Myocyte (in vitro differentiated cells): ENCODE data around the gene MYOM3. TPM values are rescaled to one million over a fixed set of nuclear protein-coding genes. Genes with fewer than 3 reads are reported as not detected.
"Not testable (repeated sequence)": the region's sequence is repeated elsewhere in the genome, so short reads cannot be mapped to it uniquely, and the experiment has no call there.

Experiments used
- DNase-seq: peaks from one replicate; pipeline ENCODE4 v3.0.0-alpha.2; 2012; ENCODE audit warnings: low read depth
- total RNA-seq: library from RNA; depleted of rRNA; stranded (reverse); fragments of >200 nt; gene quantifications from 2 replicates; pipeline ENCODE4 v1.2.3, GENCODE V29; 2014

MYOM3 gene
- total RNA-seq, 1 donor from 2014 or later, result 161 TPM

DNA sequence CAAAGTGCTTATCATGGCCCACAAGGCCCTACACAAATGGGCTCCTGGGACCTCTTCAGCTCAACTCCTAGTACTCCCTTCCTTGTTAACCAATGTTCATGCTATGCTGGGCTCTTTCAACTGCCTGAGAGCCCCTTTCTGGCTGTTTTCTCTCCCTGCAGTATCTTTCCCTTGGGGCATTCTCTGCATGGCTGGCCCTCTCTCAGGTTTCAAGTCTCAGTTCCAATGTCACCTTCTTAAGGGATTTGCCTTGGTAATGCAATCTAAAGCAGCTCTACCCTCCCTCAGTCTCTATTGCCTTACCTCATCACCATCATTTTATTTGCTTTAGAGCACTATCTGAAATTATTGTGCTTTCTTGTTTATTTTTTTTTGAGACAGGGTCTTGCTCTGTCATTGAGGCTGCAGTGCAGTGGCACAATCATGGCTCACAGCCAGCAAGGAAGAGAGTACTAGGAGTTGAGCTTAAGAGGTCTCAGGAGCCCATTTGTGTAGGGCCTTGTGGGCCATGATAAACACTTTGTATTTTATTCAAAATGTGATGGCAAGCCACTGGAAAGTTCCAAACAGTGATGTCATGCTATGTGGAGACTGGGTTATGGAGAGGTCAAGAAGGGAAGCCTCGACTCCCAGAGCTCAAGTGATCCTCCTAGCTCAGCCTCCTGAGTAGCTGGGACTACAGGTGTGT is 68.4 kb downstream of the MYOM3 start:
- DNase-seq, result no peak

DNA sequence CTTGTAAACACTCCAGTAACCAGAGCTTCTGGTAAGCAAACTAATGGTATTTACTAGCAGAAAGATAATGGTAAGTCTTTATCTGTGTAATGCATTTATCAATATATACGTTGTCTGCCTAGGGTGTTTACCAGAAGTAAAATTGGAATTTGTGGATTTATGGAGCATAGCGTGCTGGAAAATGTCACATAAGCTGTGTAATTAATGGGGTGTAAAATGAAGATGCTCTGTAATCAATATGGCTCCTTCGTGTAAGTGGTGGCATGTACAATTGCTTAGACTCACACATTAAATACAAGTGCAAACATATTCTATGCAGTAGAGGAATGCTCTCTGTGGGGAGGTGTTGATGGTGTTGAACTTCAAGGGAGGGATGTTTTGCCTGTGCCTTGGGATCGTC is 69.6 kb downstream of the MYOM3 start:
- DNase-seq, result no peak

DNA sequence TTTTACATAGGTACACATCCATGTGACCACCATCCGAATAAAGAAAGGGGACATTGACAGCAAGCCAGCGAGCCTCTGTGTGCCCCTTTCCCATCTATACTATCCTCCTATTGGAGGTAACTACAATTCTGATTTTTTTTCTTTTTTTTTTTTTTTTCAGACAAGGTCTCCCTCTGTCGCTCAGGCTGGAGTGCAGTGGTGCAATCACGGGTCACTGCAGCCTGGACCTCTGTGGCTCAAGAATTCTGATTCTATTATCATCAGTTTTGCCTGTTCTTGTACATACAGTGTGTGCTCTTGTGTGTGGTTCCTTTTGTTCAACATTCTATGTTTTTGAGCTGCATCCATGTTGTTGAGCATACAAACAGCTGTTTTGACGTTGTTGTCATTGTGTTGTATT is 75.8 kb downstream of the MYOM3 start:
- no peak for DNase-seq

DNA sequence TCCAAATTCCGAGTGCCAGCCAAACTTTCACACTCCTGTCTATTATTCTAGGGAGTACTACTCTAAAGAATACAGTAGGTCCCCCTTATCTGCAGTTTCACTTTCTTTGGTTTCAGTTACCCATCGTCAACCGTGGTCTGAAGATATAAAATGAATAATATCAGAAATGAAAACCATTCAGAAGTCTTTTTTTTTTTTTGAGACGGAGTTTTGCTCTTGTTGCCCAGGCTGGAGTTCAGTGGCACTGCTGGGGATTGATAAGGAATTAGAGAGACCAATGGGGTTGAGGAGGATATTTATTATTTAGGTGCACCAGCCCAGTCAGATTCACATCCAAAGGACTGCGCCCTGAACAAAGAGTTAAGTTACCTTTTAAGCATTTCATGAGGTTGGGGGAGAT is 79.0 kb downstream of the MYOM3 start:
- DNase-seq, result no peak

DNA sequence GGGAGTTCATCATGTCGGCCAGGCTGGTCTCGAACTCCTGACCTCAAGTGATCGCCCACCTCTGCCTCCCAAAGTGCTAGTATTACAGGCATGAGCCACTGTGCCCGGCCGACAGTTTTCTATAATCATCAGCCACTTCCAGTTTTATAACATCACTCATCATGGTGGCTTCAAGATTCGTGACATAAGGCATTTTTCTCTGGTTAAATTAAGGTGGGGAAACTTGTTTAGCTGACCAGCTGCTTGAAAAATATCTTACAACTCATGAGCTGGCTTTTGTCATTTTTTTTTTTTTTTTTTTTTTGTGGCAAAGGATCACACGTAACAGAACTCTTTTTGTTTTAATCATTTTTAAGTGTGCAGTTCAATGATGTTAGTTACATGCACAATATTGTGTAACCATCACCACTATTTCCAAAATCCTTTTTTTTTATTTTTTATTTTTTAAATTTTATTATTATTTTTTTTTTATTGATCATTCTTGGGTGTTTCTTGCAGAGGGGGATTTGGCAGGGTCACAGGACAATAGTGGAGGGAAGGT is 80.9 kb downstream of the MYOM3 start:
- DNase-seq, result peak; percentile 86

DNA sequence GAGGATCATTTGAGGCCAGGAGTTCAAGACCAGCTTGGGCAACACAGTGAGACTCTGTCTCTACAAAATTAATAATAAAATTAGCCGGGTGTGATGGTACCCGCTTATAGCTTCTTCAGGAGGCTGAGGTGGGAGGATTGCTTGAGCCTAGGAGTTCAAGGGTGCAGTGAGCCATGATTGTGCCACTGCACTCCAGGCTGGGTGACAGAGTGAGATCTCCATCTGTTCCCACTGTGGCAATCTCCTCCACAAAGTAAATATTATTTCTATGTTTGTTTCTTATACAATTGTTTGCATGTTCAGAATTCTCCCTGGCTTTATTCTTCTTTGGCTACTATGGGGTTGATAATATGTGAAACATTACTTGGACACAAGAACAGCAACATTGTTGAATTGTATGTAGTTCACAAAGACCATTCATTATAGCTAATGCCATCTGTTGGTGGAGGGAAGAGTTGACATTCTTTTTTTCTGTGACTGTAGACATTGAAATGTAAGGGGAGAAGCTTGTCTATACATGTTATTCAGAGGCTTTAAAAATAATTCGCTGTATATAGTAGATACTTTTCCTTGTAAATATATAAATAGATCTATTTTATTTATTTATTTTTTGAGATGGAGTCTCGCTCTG is 84.0 kb downstream of the MYOM3 start:
- peak; percentile 63 for DNase-seq

DNA sequence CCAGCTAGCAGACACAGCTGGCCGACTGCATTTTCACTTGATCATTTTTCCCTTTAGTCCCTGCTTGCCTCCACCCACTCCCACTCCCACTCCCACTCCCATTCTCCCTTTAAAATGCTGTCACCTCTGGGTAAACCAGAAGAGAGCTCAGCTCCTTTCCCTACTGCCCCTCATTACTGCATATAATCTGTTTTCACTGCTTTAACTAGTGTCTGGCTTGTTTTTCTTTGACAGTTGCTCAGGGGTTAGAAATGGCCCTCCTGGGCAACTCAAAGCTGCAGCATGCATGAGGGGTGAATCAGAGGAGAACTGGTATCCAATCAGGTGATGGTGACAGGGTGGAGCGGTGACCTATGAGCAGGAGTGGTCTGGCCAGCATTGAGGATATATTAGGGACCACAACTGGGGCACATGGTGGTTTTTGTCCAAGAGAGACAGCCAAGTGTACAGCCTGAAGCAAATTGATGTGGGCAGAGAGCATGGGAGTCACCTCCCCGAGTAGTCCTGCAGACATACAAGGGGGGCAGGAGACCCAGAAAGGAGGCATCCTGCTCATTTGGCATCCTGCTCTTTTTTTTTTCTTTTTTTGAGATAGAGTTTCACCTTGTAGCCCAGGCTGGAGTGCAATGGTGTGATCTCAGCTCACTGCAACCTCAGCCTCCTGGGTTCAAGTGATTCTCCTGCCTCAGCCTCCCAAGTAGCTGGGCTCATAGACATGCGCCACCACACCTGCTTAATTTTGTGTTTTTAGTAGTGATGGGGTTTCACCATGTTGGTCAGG is 89.2 kb downstream of the MYOM3 start:
- peak; percentile 97 for DNase-seq

DNA sequence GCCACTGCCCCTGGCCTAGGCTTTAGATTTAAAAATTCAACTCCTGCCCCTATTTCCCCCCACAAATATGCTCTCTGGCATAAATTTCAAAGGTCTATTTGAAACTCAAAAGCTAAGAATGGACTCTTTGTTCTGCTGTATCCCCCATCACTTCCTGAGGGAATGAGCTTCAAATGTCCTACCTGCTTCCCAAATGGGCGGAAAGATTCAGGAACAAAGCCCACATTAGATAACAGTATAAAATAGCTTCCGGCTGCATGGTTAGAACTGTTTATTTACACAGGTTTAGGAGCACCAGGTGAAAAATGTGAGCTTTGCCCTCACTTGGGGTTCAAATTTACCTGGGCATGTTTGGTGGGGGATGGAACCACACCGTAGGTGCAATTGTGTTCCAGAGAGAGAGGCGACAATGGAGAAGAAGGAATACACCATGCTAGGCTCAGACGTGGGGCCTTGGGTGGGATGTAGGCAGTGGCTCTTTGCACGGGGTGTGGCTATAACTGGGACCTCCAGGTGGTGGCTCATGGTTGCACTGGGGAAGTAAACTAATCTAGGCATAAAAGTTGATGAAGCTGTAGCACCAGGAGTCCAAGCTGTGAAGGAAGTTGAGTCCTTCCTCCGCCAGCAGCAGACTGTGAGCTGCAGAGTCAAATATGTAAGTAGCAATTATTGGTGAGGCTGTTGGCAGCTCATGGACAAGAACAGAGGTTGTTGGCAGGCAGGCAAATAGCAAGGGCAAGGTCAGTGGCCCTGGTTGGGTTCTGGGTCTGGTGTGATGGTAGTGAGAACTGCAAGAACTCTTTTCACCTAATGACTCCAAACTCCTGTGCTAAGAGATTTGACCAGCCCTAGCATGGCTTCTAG is 90.3 kb downstream of the MYOM3 start:
- DNase-seq, result peak; percentile 23

DNA sequence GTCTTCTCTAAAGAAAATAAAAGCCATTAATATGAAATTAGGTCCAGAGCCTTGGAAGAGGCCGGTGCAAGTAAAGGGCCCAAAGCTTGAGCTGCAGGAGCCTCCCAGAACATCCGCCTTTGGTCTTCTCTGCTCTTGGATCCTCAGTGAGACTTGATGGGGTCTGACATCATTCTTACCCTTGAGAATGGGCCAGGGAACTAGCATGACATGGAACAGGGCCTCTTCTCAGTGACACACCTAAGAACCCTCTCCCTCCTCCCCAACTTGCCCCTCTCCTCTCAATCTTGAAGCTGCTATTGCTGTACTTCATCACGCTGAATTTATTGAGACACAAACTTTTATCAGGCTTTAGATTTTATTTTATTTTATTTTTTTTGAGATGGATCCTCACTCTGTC is 91.5 kb downstream of the MYOM3 start:
- no peak for DNase-seq

DNA sequence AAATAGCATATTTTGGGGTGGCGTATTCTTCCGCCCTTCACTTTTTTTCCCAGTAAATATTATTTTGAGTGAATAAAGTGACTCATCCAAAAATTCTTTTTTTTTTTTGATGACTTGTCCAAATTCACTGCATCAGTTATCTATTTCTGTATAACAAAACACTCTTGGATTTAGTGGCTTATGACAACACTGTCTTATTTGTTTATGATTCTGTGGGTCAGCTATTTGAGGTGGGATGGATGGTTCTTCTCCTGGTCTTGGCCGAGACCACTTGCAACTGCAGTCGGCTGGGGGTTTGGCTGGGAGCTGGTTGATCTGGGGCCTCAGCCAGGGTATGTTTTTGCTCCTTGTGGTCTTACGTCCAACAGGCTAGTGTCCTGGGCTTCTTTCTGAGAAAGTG is 91.9 kb downstream of the MYOM3 start:
- peak; percentile 75 for DNase-seq

DNA sequence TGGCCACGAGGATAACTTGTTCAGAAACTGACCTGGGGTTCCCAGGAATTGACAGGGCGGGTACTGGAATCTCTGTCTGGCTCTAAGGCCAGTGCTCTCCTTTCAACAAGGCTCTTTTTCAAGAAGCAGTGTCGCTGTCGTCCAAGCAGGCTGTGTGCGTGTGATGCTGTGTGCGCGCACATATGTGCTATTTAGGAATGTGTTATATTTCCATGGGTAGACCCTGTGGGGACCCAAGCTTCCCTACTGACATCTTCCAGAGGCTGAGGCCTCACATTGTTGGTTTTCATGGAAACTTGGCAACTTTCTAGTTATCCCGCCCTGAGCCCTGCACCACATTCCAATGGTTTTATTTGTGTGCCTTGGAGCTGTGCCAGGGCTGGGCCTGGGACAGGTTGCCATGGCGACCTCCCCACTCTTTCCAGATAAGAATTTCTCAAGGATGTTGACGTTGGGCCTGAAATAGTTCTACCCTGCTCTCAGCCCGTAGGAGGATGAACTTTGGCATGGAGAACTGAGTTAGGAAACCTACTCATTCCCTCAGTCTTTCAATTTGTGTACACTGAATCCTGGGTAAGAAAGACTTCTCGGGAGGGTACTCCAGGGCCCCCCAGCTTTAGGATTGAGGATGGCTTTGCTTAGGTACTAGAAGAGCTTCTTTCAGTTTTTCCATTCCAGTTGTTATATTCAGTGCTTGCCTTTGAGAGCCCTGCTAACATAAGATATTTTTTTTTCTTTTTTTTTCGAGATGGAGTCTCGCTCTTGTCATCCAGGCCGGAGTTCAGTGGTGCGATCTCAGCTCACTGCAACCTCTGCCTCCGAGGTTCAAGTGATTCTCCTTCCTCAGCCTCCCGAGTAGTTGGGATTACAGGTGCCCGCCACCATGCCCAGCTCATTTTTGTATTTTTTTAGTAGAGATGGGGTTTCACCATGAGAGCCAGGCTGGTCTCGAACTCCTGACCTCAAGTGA is 93.0 kb downstream of the MYOM3 start:
- peak; percentile 99 for DNase-seq

DNA sequence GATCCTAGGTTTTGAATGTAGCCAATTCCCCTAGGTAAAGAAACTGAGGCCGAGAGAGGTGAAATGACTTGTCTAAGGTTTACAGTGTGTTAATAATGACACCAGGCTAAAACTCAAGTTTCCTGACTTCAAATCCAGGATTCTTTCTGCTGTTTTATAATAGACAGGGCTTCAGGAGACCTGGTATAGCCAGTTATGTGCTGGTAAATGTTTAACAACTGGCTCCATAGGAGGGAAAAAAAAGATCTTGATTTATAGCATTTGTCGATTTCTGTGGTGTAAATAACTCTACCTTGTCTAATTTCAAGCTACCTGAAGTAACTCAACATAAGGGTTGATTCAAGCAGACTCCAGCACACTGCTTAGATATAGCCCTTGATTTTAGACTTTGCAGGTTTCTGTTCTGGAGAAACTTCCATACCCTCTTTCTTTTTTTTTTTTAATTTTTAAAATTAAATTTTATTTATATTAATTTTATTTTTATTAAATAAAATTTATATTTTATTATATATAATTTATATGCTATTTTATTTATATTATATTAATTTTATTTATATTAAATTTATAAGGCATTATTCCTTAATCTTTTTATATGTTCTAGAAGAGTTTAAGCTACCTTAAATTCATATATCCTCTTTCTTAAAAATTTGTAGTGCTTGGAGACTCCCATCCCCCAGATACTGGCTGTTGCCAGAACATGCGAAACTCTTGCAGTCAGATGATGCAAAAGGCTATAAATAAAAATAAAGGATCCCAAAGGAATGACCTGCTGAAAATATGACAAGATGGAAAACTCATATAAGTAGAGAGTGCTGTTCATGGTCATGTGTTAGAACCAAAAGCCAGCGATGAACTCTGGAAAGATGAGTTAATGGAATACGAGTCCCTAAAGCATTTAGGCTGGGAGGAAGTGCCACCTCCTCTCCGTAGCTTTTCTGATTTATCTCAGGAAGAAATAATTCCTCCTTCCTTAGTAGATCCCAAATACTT is 96.4 kb downstream of the MYOM3 start:
- peak; percentile 75 for DNase-seq

DNA sequence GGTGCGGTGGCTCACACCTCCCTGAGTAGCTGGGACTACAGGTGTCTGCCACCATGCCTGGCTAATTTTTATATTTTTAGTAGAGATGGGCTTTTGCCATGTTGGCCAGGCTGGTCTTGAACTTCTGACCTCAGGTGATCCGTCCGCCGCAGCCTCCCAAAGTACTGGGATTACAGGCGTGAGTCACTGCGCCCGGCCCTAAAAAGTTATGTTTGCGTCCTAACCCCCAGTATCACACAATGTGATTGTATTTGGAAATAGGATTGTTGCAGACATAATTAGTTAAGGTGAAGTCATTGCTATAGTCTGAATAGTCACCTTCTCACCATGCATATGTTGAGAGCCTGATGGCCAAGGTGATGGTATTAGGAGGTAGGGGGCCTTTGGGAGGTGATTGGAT is 99.1 kb downstream of the MYOM3 start:
- not testable (repeated sequence) for DNase-seq

DNA sequence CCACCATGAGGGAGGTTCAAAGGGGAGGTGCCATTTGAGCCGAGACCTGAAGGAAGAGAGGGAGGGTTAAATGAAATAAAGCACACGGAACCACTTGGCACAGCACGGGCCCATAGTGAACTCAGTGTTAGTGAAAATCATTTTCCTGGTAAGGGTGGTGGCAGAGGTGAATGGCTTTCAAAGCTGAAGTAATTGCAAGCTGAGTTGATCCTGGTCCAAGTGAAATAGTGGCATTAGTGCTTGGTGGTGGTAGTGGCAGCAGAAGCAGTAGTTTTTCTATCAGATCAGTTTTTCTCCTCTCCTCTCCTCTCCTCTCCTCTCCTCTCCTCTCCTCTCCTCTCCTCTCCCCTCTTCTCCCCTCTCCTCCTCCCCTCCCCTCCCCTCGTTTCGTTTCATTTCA is 101.3 kb downstream of the MYOM3 start:
- DNase-seq, result no peak

DNA sequence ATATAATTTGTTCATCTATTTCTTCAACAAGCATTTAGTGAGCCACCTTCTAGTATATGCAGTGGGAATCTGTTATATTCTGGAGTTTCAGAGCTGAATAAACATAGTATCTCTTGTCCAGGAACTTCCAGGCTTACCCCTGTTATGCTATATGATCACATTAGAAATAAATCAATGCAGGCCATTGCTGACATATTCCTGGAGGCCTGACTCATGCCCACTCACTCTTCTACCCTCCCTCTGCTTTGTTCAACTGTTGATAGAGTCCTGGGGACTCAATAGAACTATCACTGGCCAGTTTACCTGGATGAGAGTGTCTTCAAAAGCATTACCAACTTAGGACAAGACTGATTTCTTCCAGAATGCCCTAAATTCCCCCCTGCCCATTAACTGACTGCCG is 102.5 kb downstream of the MYOM3 start:
- DNase-seq, result no peak

DNA sequence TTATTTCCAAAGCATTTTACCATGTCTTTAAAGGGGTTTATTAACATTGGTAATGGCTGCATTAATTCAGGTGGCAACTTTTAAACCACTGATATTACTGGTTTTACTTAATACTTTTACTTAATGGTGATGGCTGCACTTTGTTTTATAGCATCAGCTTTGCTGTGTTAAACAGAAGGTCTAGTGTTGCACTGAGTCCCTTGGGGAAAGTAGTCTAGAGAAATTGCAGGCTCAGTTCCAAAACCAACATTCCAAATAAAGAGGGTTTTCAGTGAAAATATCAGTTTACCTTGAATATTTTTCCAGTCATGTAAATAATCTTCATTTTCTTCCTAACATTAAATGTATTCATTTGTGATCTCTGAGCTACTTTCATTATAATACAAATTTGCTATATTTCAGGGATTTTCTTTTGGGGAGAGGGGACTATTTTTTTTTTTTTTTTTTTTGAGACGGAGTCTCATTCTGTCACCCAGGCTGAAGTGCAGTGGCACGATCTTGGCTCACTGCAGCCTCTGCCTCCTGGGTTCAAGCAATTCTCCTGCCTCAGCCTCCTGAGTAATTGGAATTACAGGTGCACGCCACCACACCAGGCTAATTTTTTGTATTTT is 103.3 kb downstream of the MYOM3 start:
- DNase-seq, result peak; percentile 70

DNA sequence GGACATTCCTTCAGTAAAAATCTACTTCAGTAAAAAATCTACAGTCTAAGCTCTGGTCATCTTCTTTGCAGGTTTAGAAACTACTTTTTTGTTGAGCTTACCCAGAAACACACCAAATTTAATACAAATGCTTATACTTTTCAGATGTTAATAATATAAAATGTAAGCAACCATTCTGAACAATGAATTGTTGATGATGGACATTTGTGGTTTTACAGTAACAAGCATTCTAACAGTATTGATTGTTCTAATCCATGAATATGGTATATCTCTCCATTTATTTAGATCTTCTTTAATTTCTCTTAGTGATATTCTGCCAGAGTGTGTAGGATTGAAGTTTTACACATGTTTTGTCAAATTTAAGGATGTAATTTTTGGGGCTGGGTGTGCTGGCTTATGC is 104.9 kb downstream of the MYOM3 start:
- no peak for DNase-seq
